GM20431 (cell line): Measurements from ENCODE around the gene MRRF.

Source experiments
- in situ Hi-C: fragments of 300-500 bp; cut with MseI, MboI; formaldehyde crosslinking; loops from one replicate; pipeline ENCODE4 v1.15.0; 2020; ENCODE audit warnings: low sequenced_read_pairs; ENCODE audit not compliant: unreplicated experiment

Gene MRRF, protein sequence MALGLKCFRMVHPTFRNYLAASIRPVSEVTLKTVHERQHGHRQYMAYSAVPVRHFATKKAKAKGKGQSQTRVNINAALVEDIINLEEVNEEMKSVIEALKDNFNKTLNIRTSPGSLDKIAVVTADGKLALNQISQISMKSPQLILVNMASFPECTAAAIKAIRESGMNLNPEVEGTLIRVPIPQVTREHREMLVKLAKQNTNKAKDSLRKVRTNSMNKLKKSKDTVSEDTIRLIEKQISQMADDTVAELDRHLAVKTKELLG

DNA sequence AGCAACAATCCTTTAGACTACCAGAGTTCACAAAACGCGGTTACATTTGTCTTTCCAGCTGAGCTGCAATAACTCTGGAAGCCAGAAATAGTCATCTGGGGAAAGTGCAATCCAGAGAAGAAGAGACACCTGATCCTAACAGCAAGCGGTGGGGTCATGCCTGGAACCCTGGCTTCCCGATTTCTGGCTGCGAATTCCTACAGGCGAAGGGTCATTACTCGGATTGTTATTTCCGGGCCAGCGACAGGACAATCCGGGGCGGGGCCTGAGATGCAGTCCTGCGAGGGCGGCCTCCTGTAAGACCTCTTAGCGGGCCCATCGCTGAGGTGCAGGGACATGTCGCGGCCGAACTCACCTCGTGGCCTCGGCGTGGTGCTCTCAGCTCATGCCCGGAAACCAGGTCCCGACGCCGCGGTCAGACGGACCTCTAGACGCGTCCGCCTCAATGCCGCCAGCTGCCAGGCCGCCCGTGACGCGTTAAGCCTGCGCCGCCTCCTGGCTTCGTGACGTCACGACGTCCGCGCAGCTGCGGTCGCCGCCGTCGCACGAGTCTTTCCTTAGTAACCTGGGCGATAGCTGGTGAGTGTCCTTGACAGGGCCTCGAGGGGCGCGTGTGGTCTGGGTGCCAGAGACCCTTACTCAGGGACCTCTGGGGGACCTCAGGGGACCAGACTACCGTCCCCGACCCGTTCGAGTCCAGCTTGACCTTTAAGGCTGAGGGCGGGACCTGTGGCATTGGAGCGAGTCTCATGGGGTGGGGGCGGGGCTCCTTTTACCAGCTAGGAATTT, at the start of gene MRRF, which contains the start of gene RBM18:
Gene MRRF (plus strand): TSS at position 523 of the 789 bp plus-strand sequence. CDS start 6,010 bp downstream, outside the sequence.
Gene RBM18 (minus strand): TSS at position 481 of the 789 bp plus-strand sequence. CDS start 3,348 bp downstream, outside the sequence.
- in situ Hi-C loops: no loop called here

DNA sequence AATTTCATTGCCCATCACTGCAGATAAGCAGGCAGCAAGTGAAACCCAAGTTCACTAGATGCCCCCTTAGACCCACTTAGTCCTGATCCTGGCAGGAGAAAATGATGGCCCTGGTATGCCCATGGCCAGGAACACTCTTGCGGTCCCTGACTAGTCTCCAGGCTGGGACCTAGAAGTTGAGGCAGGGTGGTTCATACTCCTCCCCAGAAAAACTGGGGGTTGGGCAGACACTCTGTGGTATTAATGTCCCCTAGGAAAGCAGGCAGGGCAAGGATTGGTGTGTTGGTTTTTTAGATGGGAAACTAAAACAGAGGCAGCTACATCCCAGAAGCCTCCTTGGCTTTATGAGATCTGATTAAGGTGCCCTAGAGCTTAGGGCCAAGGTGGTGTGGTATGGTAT, 49.0 kb upstream of the MRRF start:
- in situ Hi-C loops: no loop called here

DNA sequence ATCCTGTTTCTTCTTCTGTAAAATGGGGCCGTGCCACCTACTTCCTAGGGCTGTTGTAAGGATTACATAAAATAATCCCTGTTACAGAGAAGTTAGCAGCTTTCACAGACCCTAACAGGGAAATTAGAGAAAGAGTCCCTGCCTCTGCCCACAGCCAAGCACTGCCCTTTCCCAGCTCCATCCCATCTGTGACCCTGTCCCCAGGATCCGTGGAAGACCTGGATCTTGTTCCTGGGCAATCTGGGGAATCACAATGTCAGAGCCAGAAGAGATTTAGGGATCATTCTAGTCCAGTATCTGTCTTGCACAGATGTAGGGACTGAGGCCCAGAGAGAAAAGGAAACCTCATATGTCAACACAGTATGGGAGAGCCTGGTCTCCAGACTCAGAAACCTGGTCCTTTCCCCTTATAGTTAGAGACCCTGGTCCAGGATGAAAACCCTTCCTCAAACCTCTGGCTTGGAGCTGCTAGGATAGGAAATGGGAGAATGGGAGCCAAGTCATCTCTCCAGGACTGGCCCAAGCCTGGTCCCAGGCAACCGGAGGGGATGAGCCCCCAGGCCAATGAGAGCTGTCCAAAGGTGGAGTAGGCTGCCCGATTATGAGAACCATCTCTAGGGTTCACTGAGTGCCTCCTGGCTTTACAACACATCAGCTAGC, 48.4 kb upstream of the MRRF start:
- in situ Hi-C loops: no loop called here

DNA sequence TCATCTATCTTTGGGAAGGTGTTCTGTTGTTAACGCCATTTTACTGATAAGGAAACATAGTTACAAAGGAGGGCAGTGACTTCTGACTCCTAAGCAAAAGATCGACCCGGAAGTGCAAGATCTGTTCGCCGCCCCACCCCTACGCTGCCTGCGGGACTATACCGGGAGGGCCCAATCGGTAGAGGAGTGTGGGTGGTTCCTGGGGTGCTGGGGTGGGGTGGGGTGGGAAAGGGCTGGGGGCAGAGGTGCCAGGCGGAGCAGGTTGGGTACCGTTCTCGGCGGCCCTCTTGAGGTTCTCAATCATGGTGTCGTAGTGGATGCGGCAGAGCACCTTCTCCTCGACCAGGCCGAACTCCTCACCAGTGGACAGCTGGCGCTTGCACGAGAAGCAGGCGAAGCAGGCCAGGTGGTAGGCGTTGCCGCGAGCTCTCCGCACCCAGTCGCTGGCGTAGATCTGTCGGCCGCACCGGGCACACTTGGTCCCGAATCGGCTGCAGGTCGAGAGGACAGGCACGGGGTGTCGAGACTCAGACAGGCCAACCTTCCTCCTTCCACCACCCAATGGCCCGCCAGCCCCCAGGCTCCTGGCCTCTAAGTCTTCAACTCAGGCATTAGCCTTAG, 47.8 kb upstream of the MRRF start:
- in situ Hi-C loops: no loop called here

DNA sequence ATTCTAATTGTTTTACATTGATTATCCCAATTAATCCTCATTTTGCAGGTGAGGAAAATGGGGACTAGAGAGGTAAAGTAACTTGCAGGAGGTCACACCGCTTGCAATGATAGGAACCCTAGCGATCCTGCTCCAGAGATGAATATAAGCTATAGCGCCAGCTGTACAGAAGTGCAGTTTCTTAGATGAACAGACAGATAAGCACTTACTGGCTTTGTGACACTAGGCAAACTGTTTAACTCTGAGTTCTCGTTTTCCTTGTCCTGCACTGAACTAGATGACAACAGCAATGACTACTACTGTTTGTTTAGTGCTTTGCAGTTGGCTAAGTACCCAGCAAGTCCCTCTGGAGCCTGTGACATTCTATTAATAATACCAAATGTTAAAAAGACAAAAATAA, 47.0 kb upstream of the MRRF start:
- in situ Hi-C loops: no loop called here

DNA sequence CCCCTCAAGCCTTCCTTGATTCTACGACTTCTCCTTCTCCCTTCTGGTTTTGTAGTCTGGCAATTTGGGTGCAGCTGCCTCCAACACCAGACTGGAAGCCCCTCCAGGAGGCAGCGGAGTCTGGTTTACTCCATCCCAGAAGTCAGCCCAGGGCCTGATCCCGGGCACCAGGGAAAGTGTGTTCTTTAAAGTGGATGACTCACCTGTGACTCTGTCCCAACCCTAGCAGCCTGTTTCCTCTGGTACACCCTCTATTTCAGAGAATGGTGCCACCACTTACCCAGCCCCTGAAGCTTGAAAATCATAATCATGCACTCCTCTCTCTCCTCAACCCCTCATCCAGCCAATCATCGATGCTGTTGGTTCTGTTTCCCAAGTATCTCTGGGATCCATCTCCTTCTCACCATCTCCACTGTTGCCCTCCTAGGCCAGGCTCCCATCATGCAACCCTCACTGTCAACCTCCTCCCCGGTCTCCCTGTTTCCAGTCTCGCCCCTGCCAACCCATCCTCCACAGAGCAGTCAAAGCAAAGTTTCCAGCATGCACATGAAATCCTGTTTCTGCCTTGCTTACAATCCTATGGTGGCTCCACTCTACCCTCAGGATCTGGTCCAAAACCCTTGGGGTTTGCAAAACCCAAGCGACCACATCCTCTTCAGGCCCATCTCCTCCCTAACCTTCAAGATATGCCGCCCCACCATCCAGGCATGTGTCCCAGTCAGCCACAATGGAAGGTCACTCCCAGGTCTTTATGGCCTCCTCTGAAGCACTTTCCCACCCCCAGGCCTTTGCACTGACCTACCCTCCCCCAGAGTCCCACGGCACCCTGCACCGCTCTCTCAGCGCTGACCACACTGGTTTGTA, 46.4 kb upstream of the MRRF start:
- in situ Hi-C loops: no loop called here

DNA sequence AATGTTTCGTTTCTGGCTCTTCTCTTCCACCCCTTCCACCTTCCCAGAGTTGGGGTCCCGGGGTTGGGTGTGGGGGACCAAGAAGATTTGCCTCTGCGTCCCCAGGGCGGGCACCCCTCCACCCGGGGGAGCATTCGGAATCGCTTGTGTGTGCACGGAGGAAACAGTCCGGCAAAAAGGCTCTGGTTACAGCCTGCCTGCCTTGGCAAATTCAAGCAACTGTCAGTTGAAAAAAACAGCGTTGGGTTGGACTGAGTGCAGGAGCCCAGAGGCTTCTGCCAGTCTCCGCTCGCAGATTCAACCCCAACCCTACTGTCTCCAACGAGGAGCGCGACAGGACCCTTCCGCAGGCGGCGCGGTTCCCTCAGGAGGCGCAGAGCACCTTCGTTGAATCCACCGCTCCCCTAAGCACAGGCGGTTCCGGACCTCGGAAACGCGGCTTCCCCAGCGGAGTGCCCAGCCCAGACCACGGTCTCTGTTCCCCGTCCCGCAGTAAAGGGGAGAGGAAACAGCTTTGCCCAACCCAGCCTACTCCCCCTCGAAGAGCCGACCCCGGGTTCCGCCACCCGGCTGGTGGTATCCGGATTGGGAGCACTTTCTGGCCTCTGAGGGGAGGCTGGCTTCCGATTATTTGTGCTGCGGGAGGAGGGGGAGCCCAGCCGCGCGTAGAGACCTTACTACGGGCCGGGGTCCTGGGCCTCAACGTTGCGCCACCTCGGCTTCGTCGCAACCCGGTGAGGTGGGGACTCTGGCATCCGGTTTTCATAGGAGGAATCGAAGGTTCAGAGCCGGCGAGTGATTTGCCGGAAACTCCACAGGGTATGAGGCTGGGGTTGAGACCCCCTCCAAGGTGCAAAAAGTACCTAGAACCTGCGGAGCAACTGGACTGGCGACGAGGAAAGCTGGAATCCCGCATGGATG, 45.5 kb upstream of the MRRF start:
- in situ Hi-C loops: no loop called here

DNA sequence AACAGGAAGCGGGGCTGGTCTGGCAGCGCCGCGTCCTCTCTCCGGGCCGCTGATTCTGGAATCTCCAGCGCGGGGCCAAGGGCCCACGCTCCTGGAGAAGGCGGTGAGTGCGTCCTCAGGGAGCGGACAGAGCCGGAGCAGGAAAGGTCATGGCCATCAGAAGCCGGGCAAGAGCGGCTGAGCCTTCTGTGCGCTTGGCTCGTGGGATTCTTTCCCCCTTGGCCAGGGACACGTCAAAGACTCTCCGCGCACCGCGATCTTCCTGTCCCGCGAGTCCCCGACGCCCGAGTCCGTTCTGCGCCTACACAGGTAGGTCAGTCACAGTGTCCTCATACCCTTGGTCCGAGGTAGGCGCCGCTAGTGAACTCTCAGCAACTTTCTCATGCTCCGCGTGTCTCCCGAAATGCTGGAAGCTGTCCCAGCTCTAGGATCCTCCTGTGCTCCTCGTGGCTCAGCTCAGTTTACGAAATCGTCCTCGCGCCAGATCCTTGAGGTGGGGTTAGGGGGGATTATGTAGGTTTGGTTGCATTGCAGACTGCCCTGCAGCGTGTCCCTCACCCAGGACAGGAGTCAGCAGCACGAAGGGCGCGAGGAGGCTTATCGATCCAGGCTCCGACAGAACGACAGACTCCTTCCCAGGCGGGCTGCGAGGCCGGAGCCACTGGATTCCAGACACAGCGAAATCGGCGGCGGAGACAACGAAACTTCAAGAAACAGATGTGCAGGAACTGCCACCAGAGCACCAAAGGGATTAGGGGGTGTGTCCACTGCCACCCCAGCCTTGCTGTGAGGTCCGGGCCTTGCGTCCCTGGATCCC, 44.6 kb upstream of the MRRF start:
- in situ Hi-C loops: no loop called here

DNA sequence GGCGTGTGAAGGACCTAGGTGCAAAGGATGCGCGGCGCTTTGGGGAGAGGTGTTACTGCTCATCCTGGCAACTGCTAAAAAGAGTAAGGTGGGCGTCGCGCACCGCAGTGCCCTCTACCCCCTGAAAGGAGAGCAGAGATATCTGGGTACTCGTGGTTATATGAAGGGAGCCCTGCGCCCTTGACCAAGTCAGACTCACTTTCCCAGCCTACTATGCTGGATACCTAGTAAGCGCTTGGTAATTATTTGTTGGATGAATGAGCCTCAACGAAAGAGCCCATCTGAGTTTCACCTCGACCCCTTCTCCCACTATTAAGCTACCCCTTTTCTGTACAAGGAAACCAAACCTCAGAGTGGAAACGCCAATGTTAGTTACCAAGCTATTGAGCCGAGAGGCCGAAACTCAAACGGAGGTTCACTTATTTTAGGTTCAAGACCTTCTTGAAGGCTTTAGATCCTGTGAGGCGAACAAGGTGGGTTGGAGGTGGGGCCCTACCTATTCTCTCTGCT, 44.0 kb upstream of the MRRF start:
- in situ Hi-C loops: no loop called here

DNA sequence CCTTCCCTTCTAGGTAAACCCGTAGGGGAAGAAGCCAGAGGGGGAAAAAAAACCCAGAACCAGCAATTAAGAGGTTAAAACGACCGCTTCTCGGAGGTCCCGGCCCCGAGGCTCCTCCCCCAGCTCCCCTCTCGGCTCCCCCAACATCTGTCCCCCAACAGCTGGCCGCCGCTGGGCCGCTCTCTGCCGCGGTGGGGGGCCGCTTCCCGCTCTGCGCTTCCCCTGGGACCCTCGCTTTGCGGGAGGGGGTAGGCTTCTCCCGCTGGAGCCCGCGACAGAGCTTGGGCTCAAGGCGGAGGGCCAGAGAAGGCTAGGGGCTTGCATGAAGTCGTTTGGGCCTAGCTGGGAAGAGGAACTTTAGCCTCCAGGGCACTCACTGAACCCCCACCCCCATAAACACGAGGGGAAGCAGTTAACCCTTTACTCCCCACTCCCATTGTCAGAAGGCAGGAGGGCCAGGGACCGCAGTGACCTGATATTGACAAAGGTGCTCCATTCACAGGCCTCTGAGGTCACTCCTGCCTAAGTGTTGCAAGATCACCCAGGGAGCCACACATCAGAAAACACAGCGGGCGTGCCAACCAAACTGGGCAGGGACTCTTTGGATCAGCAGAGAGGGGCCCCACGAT, 43.4 kb upstream of the MRRF start:
- in situ Hi-C loops: no loop called here

DNA sequence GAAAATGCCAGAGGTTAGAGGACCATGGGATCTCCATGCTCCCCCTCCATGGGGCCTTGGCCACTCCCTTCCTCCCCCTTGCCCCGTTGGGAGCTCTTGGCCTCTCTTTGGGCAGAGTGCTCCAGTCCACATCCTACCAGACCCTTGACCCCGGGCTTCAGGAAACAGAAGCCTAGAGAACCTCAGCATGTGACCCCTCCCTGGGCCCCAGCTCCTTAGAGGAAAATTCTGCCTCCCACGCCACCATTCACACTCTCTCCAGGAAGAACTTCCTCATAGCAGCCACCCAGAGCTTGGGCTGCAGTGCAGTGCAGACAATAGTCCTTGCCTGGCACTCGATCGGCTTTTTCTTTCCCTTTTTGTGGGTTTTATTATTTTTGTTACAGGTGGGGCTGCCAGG, 41.9 kb upstream of the MRRF start:
- in situ Hi-C loops: no loop called here

DNA sequence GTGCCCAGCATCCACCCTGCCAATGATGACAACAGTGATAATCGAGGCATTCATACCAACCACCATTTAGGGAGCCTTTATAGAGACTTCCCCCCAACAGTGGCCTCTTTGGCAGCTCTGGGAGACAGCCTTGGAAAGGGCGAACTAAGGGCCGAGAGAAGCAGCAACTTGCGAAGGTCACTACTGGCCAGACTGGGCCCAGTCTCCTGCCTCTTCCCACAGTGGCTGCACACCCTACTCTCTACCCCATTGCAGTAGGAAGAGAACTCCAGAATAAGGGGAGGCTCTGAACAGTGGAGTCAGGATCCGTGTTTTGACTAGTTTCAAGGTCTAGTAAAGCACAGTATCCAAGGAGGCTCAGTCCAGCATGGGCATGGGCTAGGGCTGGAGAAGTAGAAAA, 41.2 kb upstream of the MRRF start:
- in situ Hi-C loops: no loop called here

DNA sequence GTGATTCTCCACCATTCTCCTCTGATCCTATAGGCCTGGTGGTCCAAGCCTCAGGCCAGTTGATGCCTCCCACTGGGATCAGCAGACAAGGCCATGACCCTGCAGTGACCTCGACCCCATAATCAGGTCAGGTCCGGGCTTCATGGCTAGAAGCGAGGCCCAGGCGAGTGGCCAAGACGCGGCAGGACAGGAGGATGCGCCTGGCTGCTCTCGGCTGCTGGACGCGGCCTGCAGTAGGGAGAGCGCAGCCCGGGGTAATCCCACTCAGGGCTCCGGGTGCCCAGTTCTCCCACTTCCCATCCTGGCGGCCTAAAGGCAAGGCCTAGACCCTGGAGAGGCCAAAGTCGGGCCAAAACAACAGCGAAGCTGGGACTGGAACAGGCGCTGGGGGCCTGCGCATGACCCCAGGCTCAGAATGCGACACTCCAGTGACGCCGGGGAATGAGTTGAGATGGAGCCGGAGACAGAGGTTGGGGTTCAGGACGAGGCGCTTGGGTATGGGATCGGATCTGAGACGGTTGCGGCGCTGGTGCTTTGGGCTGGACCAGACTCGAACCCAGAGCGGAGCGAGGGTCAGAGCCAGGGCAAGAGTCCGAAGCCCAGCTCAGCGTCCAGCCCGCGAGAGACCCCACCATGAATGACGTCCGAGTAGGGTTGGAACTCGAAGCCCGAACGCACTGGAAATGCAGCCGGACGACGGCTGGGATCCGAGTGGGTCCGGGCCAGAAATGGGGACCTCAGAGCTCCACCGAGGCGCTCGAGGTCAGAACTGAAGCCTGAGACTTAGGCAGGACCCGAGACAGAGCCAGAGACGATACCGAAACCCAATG, 39.2 kb upstream of the MRRF start:
- in situ Hi-C loops: no loop called here

DNA sequence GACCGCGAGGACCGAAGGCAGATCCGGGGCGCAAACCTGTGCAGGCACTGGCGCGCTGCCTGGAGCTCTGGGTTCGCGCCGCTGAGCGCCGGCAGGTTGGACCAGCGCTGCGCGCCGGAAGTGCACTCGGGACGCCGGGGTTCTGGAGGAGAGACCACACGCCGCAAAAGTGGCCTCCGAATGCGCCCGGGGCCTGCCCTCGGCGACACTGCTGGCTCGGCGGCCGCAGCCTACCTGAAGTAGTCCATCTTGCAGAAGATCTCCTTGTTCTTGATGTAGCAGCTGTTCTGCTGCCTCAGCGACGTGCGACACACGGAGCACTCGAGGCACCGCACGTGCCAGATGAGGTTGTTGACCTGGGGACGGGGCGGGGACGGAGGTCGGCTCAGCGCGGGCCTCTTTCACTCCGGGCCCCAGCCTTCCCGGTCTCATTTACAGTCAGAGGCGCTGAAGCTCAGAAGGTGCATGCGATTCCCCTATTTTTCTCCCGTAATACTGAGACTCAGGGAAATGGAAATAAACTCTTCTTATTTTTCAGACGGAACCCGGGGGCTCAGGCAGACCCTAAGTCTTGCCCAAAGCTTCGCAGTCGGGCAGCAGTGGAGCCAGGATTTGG, 38.4 kb upstream of the MRRF start:
- in situ Hi-C loops: no loop called here

DNA sequence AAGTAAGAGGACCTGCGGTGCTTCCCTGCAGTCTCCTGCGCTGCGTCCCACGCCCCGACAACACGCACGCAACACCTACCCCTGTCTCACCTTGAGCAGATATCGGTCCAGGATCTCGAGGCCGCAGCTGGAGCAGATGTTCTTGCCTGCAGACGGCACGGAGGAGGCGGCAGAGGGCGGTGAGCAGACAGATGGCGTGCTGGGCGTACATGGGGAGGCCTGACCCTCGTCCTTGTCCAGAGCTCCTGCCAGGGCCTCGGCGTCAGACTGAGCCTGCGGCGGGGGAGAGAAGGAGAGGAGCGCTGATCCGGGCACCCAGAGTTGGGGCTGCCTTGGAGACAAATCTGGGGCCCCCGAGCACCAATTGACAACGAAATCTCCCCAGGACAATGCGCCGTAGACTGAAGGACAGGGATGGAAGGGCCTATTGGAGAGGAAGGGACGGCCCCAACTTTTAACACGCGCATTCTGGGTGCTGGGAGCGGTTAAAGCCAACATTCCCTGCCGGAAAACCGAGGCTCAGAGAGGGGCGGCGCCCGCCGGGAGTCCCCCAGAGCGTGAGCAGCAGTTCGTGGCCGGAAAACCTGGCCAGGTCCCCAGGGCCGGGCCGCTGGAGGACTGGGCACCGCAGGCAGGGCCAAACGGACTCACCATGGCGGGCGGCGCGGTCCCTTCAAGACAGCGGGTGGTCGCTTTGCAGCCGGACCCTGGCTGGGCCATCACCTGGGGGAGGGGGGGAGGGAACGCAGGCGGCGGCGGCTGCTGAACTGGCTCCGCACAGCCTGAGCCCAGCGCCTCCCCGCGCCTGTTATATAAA, 37.7 kb upstream of the MRRF start:
- in situ Hi-C loops: no loop called here
